ENCODE results near the gene PF4V1.

Gene PF4V1

DNA sequence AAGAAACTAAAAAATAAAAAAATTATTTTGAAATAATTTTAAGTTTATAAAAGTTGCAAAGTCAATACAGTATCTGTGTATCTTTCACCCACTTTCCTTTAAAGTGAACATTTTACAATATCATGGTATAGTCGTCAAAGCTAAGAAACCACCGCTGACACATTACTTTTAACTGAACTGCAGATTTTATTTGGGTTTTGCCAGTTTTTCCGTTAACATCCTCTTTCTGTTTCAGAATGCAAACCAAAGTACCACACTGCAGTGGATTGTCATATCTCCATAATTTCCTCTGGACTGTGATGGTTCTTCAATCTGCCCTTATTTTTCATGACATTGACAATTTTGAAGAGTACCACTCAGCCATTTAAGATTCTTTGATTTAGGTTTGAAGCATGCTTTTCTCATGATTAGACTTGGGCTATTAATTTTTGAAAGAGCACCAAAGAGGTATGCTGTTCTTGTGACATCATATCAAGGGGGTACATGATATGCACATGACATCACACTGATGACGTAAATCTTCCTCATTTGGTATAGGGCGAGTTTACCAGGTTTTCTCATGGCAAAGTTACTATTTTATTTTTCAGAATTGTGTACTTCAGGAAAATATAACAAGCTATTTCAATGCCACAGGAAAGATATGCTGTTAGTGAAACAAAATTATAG lies 12.5 kb downstream of the PF4V1 start:
- Histone ChIP-seq H3K14ac (ENCODE audit: low read length) (no peak overlapping the region), H3K9ac (ENCODE audit: low read depth, low read length, poor library complexity) (no peak overlapping the region), H4K91ac (ENCODE audit: low read depth, low read length, poor library complexity) (no peak overlapping the region), H2AFZ (ENCODE audit: low read length) (no peak overlapping the region), H3K27ac (replicated peaks; ENCODE audit: low read length) (no peak overlapping the region), H2BK120ac (ENCODE audit: low read depth, low read length) (no peak overlapping the region), H3K4me3 (ENCODE audit: low read length in 2 of 2) (no peak overlapping the region), H3K36me3 (replicated peaks in 1 of 2; ENCODE audit: control insufficient read depth in 2 of 2, insufficient read depth in 2 of 2, low read length in 2 of 2) (no peaks in the 10 kb centered on the region), H2AK5ac (ENCODE audit: low read depth, low read length) (no peak overlapping the region), H3K23ac (ENCODE audit: low read depth, low read length, poor library complexity) (no peak overlapping the region), H3K4ac (ENCODE audit: low read length) (no peak overlapping the region), H3K9me3 (replicated peaks in 1 of 2; ENCODE audit: control insufficient read depth in 2 of 2, insufficient read depth in 1 of 2, low read depth in 1 of 2, low read length in 2 of 2) (no peaks in the 10 kb centered on the region), H3K18ac (ENCODE audit: low read length) (no peak overlapping the region), H2BK15ac (ENCODE audit: low read length) (no peak overlapping the region), H3K4me2 (ENCODE audit: insufficient read depth, low read length, poor library complexity, severe bottlenecking) (no peak overlapping the region), H3K27me3 (ENCODE audit: control insufficient read depth in 3 of 3, insufficient read depth in 3 of 3, low read depth in 1 of 3, low read length in 3 of 3) (peaks cover 0 to 21% (median 14%) of the 10 kb centered on the region in 3 experiments), H4K8ac (ENCODE audit: low read depth, low read length) (no peak overlapping the region), H3K79me1 (ENCODE audit: low read depth, low read length) (no peaks in the 10 kb centered on the region), H3K4me1 (ENCODE audit: control insufficient read depth in 2 of 2, insufficient read depth in 1 of 2, low read depth in 1 of 2, low read length in 2 of 2) (no peaks in the 10 kb centered on the region), H2BK12ac (ENCODE audit: low read length) (no peak overlapping the region), H2BK5ac (ENCODE audit: low read length) (no peak overlapping the region)
- no CpG with 5 or more reads among the region's 5 CpGs for WGBS, 2 donors (ENCODE audit: extremely low coverage in 2 of 2, insufficient read length in 2 of 2, insufficient replicate concordance in 1 of 2)
- no peak for DNase-seq (ENCODE audit: low spot score)

GRCh38 chr4:73866246-73866645 lies 13.2 kb downstream of the PF4V1 start:
- no peak overlapping the region for H2AFZ ChIP-seq (ENCODE audit: low read length)
- no peak overlapping the region for H3K23ac ChIP-seq (ENCODE audit: low read depth, low read length, poor library complexity)
- H3K9me3 ChIP-seq (replicated peaks in 1 of 2; ENCODE audit: control insufficient read depth in 2 of 2, insufficient read depth in 1 of 2, low read depth in 1 of 2, low read length in 2 of 2) = no peaks in the 10 kb centered on the region
- no peak overlapping the region for H2BK12ac ChIP-seq (ENCODE audit: low read length)
- H2BK120ac ChIP-seq (ENCODE audit: low read depth, low read length) = no peak overlapping the region
- no peak overlapping the region for H2BK5ac ChIP-seq (ENCODE audit: low read length)
- no peak overlapping the region for H3K9ac ChIP-seq (ENCODE audit: low read depth, low read length, poor library complexity)
- peaks cover 0 to 21% (median 14%) of the 10 kb centered on the region in 3 experiments for H3K27me3 ChIP-seq (ENCODE audit: control insufficient read depth in 3 of 3, insufficient read depth in 3 of 3, low read depth in 1 of 3, low read length in 3 of 3)
- H3K4me2 ChIP-seq (ENCODE audit: insufficient read depth, low read length, poor library complexity, severe bottlenecking) = no peak overlapping the region
- no peak overlapping the region for H3K14ac ChIP-seq (ENCODE audit: low read length)
- H4K8ac ChIP-seq (ENCODE audit: low read depth, low read length) = no peak overlapping the region
- H2AK5ac ChIP-seq (ENCODE audit: low read depth, low read length) = no peak overlapping the region
- H2BK15ac ChIP-seq (ENCODE audit: low read length) = no peak overlapping the region
- WGBS, 2 donors (ENCODE audit: extremely low coverage in 2 of 2, insufficient read length in 2 of 2, insufficient replicate concordance in 1 of 2) = no CpG with 5 or more reads among the region's 2 CpGs
- no peak overlapping the region for H3K18ac ChIP-seq (ENCODE audit: low read length)
- H3K79me1 ChIP-seq (ENCODE audit: low read depth, low read length) = no peaks in the 10 kb centered on the region
- no peak overlapping the region for H3K4me3 ChIP-seq (ENCODE audit: low read length in 2 of 2)
- H3K4me1 ChIP-seq (ENCODE audit: control insufficient read depth in 2 of 2, insufficient read depth in 1 of 2, low read depth in 1 of 2, low read length in 2 of 2) = no peaks in the 10 kb centered on the region
- no peak for DNase-seq (ENCODE audit: low spot score)
- no peak overlapping the region for H4K91ac ChIP-seq (ENCODE audit: low read depth, low read length, poor library complexity)
- H3K36me3 ChIP-seq (replicated peaks in 1 of 2; ENCODE audit: control insufficient read depth in 2 of 2, insufficient read depth in 2 of 2, low read length in 2 of 2) = no peaks in the 10 kb centered on the region
- no peak overlapping the region for H3K4ac ChIP-seq (ENCODE audit: low read length)
- H3K27ac ChIP-seq (replicated peaks; ENCODE audit: low read length) = no peak overlapping the region

GRCh38 chr4:73867783-73868182 lies 14.7 kb downstream of the PF4V1 start:
- Histone ChIP-seq H3K4me1 (ENCODE audit: control insufficient read depth in 2 of 2, insufficient read depth in 1 of 2, low read depth in 1 of 2, low read length in 2 of 2) (no peaks in the 10 kb centered on the region), H2BK15ac (ENCODE audit: low read length) (no peak overlapping the region), H2AK5ac (ENCODE audit: low read depth, low read length) (no peak overlapping the region), H3K9me3 (replicated peaks in 1 of 2; ENCODE audit: control insufficient read depth in 2 of 2, insufficient read depth in 1 of 2, low read depth in 1 of 2, low read length in 2 of 2) (no peaks in the 10 kb centered on the region), H3K4me2 (ENCODE audit: insufficient read depth, low read length, poor library complexity, severe bottlenecking) (no peak overlapping the region), H4K91ac (ENCODE audit: low read depth, low read length, poor library complexity) (no peak overlapping the region), H3K79me1 (ENCODE audit: low read depth, low read length) (no peaks in the 10 kb centered on the region), H3K9ac (ENCODE audit: low read depth, low read length, poor library complexity) (no peak overlapping the region), H2BK120ac (ENCODE audit: low read depth, low read length) (no peak overlapping the region), H2BK5ac (ENCODE audit: low read length) (no peak overlapping the region), H3K36me3 (replicated peaks in 1 of 2; ENCODE audit: control insufficient read depth in 2 of 2, insufficient read depth in 2 of 2, low read length in 2 of 2) (no peaks in the 10 kb centered on the region), H3K4me3 (ENCODE audit: low read length in 2 of 2) (no peak overlapping the region), H3K4ac (ENCODE audit: low read length) (no peak overlapping the region), H3K23ac (ENCODE audit: low read depth, low read length, poor library complexity) (no peak overlapping the region), H4K8ac (ENCODE audit: low read depth, low read length) (no peak overlapping the region), H3K14ac (ENCODE audit: low read length) (no peak overlapping the region), H3K18ac (ENCODE audit: low read length) (no peak overlapping the region), H3K27ac (replicated peaks; ENCODE audit: low read length) (no peak overlapping the region), H3K27me3 (ENCODE audit: control insufficient read depth in 3 of 3, insufficient read depth in 3 of 3, low read depth in 1 of 3, low read length in 3 of 3) (peaks cover 0 to 21% (median 21%) of the 10 kb centered on the region in 3 experiments), H2AFZ (ENCODE audit: low read length) (no peak overlapping the region), H2BK12ac (ENCODE audit: low read length) (no peak overlapping the region)
- WGBS, 2 donors (ENCODE audit: extremely low coverage in 2 of 2, insufficient read length in 2 of 2, insufficient replicate concordance in 1 of 2) = no CpG with 5 or more reads among the region's 3 CpGs
- no peak for DNase-seq (ENCODE audit: low spot score)

- Histone ChIP-seq H2AFZ (ENCODE audit: low read length) (peak overlapping the region; percentile 66), H3K36me3 (replicated peaks in 1 of 2; ENCODE audit: control insufficient read depth in 2 of 2, insufficient read depth in 2 of 2, low read length in 2 of 2) (no peaks in the 10 kb centered on the region), H2BK12ac (ENCODE audit: low read length) (no peak overlapping the region), H3K4ac (ENCODE audit: low read length) (no peak overlapping the region), H2BK120ac (ENCODE audit: low read depth, low read length) (no peak overlapping the region), H2AK5ac (ENCODE audit: low read depth, low read length) (no peak overlapping the region), H3K9me3 (replicated peaks in 1 of 2; ENCODE audit: control insufficient read depth in 2 of 2, insufficient read depth in 1 of 2, low read depth in 1 of 2, low read length in 2 of 2) (no peaks in the 10 kb centered on the region), H3K23ac (ENCODE audit: low read depth, low read length, poor library complexity) (no peak overlapping the region), H4K91ac (ENCODE audit: low read depth, low read length, poor library complexity) (no peak overlapping the region), H3K79me1 (ENCODE audit: low read depth, low read length) (no peaks in the 10 kb centered on the region), H3K18ac (ENCODE audit: low read length) (peak overlapping the region; percentile 41), H2BK15ac (ENCODE audit: low read length) (peak overlapping the region; percentile 27), H3K9ac (ENCODE audit: low read depth, low read length, poor library complexity) (no peak overlapping the region), H3K4me3 (ENCODE audit: low read length in 2 of 2) (peak overlapping the region in 1 of 2 donors; percentile 85), H3K4me1 (ENCODE audit: control insufficient read depth in 2 of 2, insufficient read depth in 1 of 2, low read depth in 1 of 2, low read length in 2 of 2) (no peaks in the 10 kb centered on the region), H3K27me3 (ENCODE audit: control insufficient read depth in 3 of 3, insufficient read depth in 3 of 3, low read depth in 1 of 3, low read length in 3 of 3) (peaks cover 0 to 21% (median 21%) of the 10 kb centered on the region in 3 experiments), H4K8ac (ENCODE audit: low read depth, low read length) (no peak overlapping the region), H3K27ac (replicated peaks; ENCODE audit: low read length) (no peak overlapping the region), H3K4me2 (ENCODE audit: insufficient read depth, low read length, poor library complexity, severe bottlenecking) (peak overlapping the region; percentile 94), H2BK5ac (ENCODE audit: low read length) (no peak overlapping the region), H3K14ac (ENCODE audit: low read length) (no peak overlapping the region)
- DNase-seq (ENCODE audit: low spot score) = peak; percentile 5
- WGBS, 2 donors (ENCODE audit: extremely low coverage in 2 of 2, insufficient read length in 2 of 2, insufficient replicate concordance in 1 of 2) = no CpG with 5 or more reads among the region's 16 CpGs
Measured at GRCh38 chr4:73868206-73869129, 15.4 kb downstream of the PF4V1 start.

Data from neuronal stem cell (in vitro differentiated cells).